ENCODE data around the gene UBL7. TPM values are rescaled to one million over a fixed set of nuclear protein-coding genes. Genes with fewer than 3 reads are reported as not detected.

UBL7 gene
- total RNA-seq, 1 experiment from 2014 or later = 47.5 TPM

- peaks cover 3 to 9% (median 8%) of the 10 kb centered on the region in 3 experiments; a peak in 4 of 7 replicates for H3K36me3 Mint-ChIP-seq (ENCODE audit: insufficient read depth in 1 of 3, low read depth in 3 of 3)
- no peak overlapping the region for H3K18ac ChIP-seq (ENCODE audit: insufficient read length, low read depth, low read length)
- no peak overlapping the region for H2BK120ac ChIP-seq (ENCODE audit: low read depth, low read length, poor library complexity, severe bottlenecking)
- no peak overlapping the region for H3K4me3 Mint-ChIP-seq
- H3K14ac ChIP-seq (ENCODE audit: insufficient read depth, low read length) = no peak overlapping the region
- no peak overlapping the region for H2AK5ac ChIP-seq (ENCODE audit: insufficient read length, low read length)
- H3K4ac ChIP-seq (ENCODE audit: low read depth, low read length) = no peak overlapping the region
- H3K27me3 Mint-ChIP-seq (ENCODE audit: low read depth) = no peaks in the 10 kb centered on the region
- no peak overlapping the region for H4K91ac ChIP-seq (ENCODE audit: insufficient read length, low read depth, low read length)
- no peak overlapping the region for H4K8ac ChIP-seq (replicated peaks; ENCODE audit: insufficient read length, low read depth, low read length)
- H3K9me3 Mint-ChIP-seq = 0 out of 5 replicates have a peak, but pooled peaks cover 0 to 2% of the 10 kb centered on the region in 2 experiments
- no peak overlapping the region for H3K27ac ChIP-seq (ENCODE audit: insufficient read length, low read depth, low read length)
- H3K79me1 ChIP-seq (ENCODE audit: insufficient read depth, low read depth, low read length, poor library complexity, severe bottlenecking) = no peaks in the 10 kb centered on the region
- no peaks in the 10 kb centered on the region for H4K20me1 ChIP-seq (ENCODE audit: control insufficient read depth, insufficient read depth, insufficient read length)
- DNase-seq = no peak
- H3K4me1 Mint-ChIP-seq = no peaks in the 10 kb centered on the region
- H3K27me3 ChIP-seq (ENCODE audit: insufficient read depth, low read length) = no peaks in the 10 kb centered on the region
- H2BK20ac ChIP-seq (ENCODE audit: low read depth, low read length, poor library complexity, severe bottlenecking) = no peak overlapping the region
- no peak overlapping the region for H2BK5ac ChIP-seq (ENCODE audit: insufficient read length, low read length)
- H3K56ac ChIP-seq (ENCODE audit: insufficient read length, low read depth, low read length) = no peak overlapping the region
- H2AFZ ChIP-seq (ENCODE audit: low read length) = no peak overlapping the region
- no peak overlapping the region for H3K4me2 ChIP-seq (ENCODE audit: insufficient read depth, insufficient read length, low read length)
- no peaks in the 10 kb centered on the region for H3K79me2 ChIP-seq (ENCODE audit: insufficient read depth, low read length)
- H3K27ac Mint-ChIP-seq = no peak overlapping the region; a peak in 1 of 7 replicates
- no peak for TF ChIP-seq CTCF (conservative IDR thresholded peaks at IDR 0.05)
- no peaks in the 10 kb centered on the region for H3K4me1 ChIP-seq (ENCODE audit: insufficient read depth, low read length)
- no peaks in the 10 kb centered on the region for H3K9me3 ChIP-seq (ENCODE audit: control insufficient read depth, low read depth, low read length)
- no peak overlapping the region for H2BK12ac ChIP-seq (ENCODE audit: insufficient read length, low read depth, low read length)
- H3K23ac ChIP-seq (ENCODE audit: insufficient read length, low read depth, low read length) = no peak overlapping the region
- no peak overlapping the region for H3T11ph ChIP-seq (ENCODE audit: low read length)
- no peak overlapping the region for H4K5ac ChIP-seq (ENCODE audit: insufficient read length, low read depth, low read length)
- H2BK15ac ChIP-seq (ENCODE audit: low read depth, low read length) = no peak overlapping the region
- no peaks in the 10 kb centered on the region for H3K23me2 ChIP-seq (ENCODE audit: insufficient read length, low read depth, low read length, poor library complexity, severe bottlenecking)
- WGBS (ENCODE audit: extremely low coverage, insufficient read length, low lambda C conversion rate) = no CpG with 5 or more reads among the region's 4 CpGs
- H3K9ac ChIP-seq (ENCODE audit: extremely low read depth, insufficient read length, low read length) = no peak overlapping the region
These were observed 45.5 kb upstream of the UBL7 start for GRCh38 chr15:74506515-74506840.

Measured in H9 (cell line).